Transverse colon (tissue), 4 donors: ENCODE measurements around the gene TPO. TPM values are rescaled to one million over a fixed set of nuclear protein-coding genes. Genes with fewer than 3 reads are reported as not detected.

Experiments used
- DNase-seq: peaks from one replicate; pipeline ENCODE4 v3.0.0-alpha.2; 2019
- H3K27ac ChIP-seq, 4 donors: fragments of 200-600 bp; sonication (generic); 2 replicates each; pipeline ENCODE4 v1.5.1; 2016 to 2018; ENCODE audit warnings: inconsistent platforms in 4 of 4
- H3K27me3 ChIP-seq: fragments of 200-600 bp; sonication (generic); 2 replicates; pipeline ENCODE4 v1.5.1; 2017; ENCODE audit warnings: inconsistent platforms
- H3K36me3 ChIP-seq, 4 donors: fragments of 200-600 bp; sonication (generic); 2 replicates each; pipeline ENCODE4 v1.5.1; 2017 to 2019; ENCODE audit warnings: inconsistent platforms in 4 of 4
- H3K4me1 ChIP-seq, 4 donors: fragments of 200-600 bp; sonication (generic); 2 replicates each; pipeline ENCODE4 v1.5.1; 2017 to 2020; ENCODE audit warnings: inconsistent platforms in 4 of 4
- H3K4me3 ChIP-seq, 4 donors: fragments of 200-600 bp; sonication (generic); 1 replicate in 1 of 4; 2 replicates in 3 of 4; pipeline versions ENCODE4 v1.5.1 to v1.6.1; 2017 to 2019; ENCODE audit warnings: inconsistent platforms in 4 of 4
- H3K9me3 ChIP-seq, 2 donors: fragments of 200-600 bp; sonication (generic); 2 replicates each; pipeline ENCODE4 v1.5.1; 2017 to 2019; ENCODE audit warnings: inconsistent platforms in 2 of 2
- EP300 ChIP-seq: sonication (generic); formaldehyde crosslinking; IDR thresholded peaks from one replicate; pipeline ENCODE4 v1.6.1; 2017; ENCODE audit warnings: antibody characterized with exemption, low read depth
- POLR2A ChIP-seq: fragments of 450-650 bp; IDR thresholded peaks from one replicate; pipeline ENCODE4 v1.6.1; 2016; ENCODE audit warnings: antibody characterized with exemption, mild to moderate bottlenecking, moderate library complexity
- POLR2AphosphoS5 ChIP-seq, 3 donors: sonication (generic); formaldehyde crosslinking; IDR thresholded peaks; one replicate each; pipeline ENCODE4 v1.6.1; 2016; ENCODE audit warnings: antibody characterized with exemption in 3 of 3
- WGBS, 2 donors: methylation state at CpG; one replicate each; pipeline ENCODE4 v1.1.5; 2018; ENCODE audit warnings: low coverage in 1 of 2; 5-methylcytosine and 5-hydroxymethylcytosine counted together
- in situ Hi-C, 4 donors: fragments of 200-750 bp; cut with MboI; loops; one replicate each; pipeline versions ENCODE4 v1.15.0 to v1.15.1; 2017; ENCODE audit warnings: low sequenced_read_pairs in 3 of 4, low pct_ligation_motif_present in 1 of 4, low pct_unique_long_range_greater_than_20kb in 1 of 4
- intact Hi-C: fragments of 100-400 bp; cut with DNase I; formaldehyde crosslinking; loops from one replicate; pipeline ENCODE4 v1.15.1; 2023; ENCODE audit warnings: low total_unique reads
- total RNA-seq, 4 donors: library from RNA; depleted of rRNA; stranded (reverse); fragments of >200 nt; gene quantifications; one replicate each; pipeline ENCODE4 v1.1.0, GENCODE V29; 2016
- TF ChIP-seq, protein P1 (sequence below), 5 experiments: fragments of 200-600 bp in 3 of 5; fragments of 450-650 bp in 2 of 5; sonication (generic) in 3 of 5; IDR thresholded peaks; 1 replicate in 2 of 5; 2 replicates in 3 of 5; pipeline ENCODE4 v1.5.1; 2016 to 2017; ENCODE audit warnings: antibody characterized with exemption in 5 of 5, inconsistent platforms in 3 of 5, mild to moderate bottlenecking in 2 of 5, moderate library complexity in 1 of 5

The TPO gene
- total RNA-seq, 4 donors from 2014 or later, result 1.4 to 5.8 (median 3.8) TPM

DNA sequence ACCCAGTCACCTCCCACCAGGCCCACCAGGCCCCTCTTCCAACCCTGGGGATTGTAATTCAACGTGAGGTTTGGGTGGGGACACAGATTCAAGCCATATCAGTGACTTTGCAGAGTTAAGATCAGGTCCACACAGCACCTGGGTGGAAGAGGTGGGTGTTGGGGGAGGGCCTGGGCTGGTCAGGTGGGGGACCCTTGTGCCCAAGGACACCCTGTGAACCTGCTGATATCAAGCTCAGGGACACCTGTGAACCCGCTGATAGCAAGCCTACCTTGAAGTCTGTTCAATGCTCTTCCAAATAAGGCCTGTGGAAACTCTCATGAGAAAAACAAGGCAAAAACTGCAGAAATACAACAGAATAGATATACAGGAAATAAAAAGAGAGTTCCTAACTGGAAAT lies 19.9 kb upstream of the TPO start:
- Histone ChIP-seq H3K4me1 (no peaks in the 10 kb centered on the region), H3K4me3 (no peak overlapping the region), H3K9me3 (no peaks in the 10 kb centered on the region), H3K27me3 (no peaks in the 10 kb centered on the region), H3K27ac (no peak overlapping the region), H3K36me3 (no peaks in the 10 kb centered on the region)
- in situ Hi-C loops, result no loop called here
- intact Hi-C loops, result no loop called here
- 70 to 82% methylated on average over 1 to 2 of the region's 2 CpGs for WGBS, 2 donors
- DNase-seq, result no peak
- no peak for TF ChIP-seq POLR2AphosphoS5 (IDR thresholded peaks at IDR 0.05)
- no peak for TF ChIP-seq POLR2A
- TF ChIP-seq, protein P1, sequence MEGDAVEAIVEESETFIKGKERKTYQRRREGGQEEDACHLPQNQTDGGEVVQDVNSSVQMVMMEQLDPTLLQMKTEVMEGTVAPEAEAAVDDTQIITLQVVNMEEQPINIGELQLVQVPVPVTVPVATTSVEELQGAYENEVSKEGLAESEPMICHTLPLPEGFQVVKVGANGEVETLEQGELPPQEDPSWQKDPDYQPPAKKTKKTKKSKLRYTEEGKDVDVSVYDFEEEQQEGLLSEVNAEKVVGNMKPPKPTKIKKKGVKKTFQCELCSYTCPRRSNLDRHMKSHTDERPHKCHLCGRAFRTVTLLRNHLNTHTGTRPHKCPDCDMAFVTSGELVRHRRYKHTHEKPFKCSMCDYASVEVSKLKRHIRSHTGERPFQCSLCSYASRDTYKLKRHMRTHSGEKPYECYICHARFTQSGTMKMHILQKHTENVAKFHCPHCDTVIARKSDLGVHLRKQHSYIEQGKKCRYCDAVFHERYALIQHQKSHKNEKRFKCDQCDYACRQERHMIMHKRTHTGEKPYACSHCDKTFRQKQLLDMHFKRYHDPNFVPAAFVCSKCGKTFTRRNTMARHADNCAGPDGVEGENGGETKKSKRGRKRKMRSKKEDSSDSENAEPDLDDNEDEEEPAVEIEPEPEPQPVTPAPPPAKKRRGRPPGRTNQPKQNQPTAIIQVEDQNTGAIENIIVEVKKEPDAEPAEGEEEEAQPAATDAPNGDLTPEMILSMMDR (IDR thresholded peaks at IDR 0.05), result no peak
- no peak for TF ChIP-seq EP300

DNA sequence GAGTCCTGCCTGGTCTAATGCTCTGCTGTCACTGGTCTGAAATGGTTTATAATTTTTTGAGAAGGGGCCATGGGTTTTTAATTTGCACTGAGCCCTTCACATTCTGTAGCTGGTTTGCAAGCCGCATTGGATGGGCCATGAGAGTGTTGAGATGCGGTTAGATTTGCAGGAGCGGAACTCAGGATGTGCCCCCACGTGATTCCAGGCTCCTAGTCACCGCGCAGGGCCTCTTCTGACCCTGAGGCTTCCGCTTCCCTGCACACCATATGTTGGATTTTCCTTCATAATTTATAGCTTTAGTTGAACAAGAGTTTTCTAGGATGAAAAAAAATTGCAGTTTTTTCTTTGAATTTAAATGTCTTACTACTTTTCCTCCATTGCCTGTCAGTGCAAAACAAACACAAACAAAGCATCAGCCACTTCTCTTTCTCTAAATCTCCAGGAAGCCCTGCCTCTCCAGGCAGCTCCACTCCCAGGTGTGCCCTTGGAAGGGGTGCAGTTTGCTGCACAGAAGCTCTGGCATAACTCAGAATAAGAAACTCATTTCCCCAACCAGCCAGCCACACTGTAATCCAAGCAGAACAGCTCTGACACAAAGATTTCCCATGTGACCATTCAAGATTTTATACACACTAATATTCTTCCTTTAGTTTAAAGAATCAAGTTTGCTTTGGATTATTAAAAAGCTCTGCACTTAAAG lies 18.4 kb upstream of the TPO start:
- no peaks in the 10 kb centered on the region for H3K27me3 ChIP-seq
- in situ Hi-C loops, result no loop called here
- H3K27ac ChIP-seq, result no peak overlapping the region
- TF ChIP-seq EP300 (no peak), POLR2A (no peak), POLR2AphosphoS5 (IDR thresholded peaks at IDR 0.05) (no peak)
- TF ChIP-seq, protein P1 (IDR thresholded peaks at IDR 0.05), result no peak
- intact Hi-C loops, result no loop called here
- no peaks in the 10 kb centered on the region for H3K9me3 ChIP-seq
- H3K36me3 ChIP-seq, result no peaks in the 10 kb centered on the region
- no peak for DNase-seq
- H3K4me3 ChIP-seq, result no peak overlapping the region
- 73 to 84% methylated on average over 6 to 7 of the region's 7 CpGs for WGBS, 2 donors
- no peaks in the 10 kb centered on the region for H3K4me1 ChIP-seq

GRCh38 chr2:1397350-1397749 lies 15.9 kb upstream of the TPO start:
- 50% methylated on average over 4 of the region's 4 CpGs; no CpG with 5 or more reads in 1 of the 2 donors for WGBS, 2 donors
- no peak overlapping the region for H3K4me3 ChIP-seq
- no peaks in the 10 kb centered on the region for H3K27me3 ChIP-seq
- in situ Hi-C loops (no loop called here), intact Hi-C loops (no loop called here)
- no peaks in the 10 kb centered on the region for H3K36me3 ChIP-seq
- DNase-seq, result no peak
- TF ChIP-seq POLR2AphosphoS5 (IDR thresholded peaks at IDR 0.05), result no peak
- H3K9me3 ChIP-seq, result no peaks in the 10 kb centered on the region
- H3K27ac ChIP-seq, result no peak overlapping the region
- no peaks in the 10 kb centered on the region for H3K4me1 ChIP-seq

GRCh38 chr2:1398191-1398590 lies 15.1 kb upstream of the TPO start:
- DNase-seq, result no peak
- Histone ChIP-seq H3K9me3 (no peaks in the 10 kb centered on the region), H3K4me3 (no peak overlapping the region), H3K27me3 (no peaks in the 10 kb centered on the region), H3K4me1 (no peaks in the 10 kb centered on the region), H3K36me3 (no peaks in the 10 kb centered on the region), H3K27ac (no peak overlapping the region)
- TF ChIP-seq EP300 (no peak), POLR2AphosphoS5 (IDR thresholded peaks at IDR 0.05) (no peak)
- in situ Hi-C loops (no loop called here), intact Hi-C loops (no loop called here)
- WGBS, 2 donors, result 92% methylated on average over 6 of the region's 7 CpGs; no CpG with 5 or more reads in 1 of the 2 donors

DNA sequence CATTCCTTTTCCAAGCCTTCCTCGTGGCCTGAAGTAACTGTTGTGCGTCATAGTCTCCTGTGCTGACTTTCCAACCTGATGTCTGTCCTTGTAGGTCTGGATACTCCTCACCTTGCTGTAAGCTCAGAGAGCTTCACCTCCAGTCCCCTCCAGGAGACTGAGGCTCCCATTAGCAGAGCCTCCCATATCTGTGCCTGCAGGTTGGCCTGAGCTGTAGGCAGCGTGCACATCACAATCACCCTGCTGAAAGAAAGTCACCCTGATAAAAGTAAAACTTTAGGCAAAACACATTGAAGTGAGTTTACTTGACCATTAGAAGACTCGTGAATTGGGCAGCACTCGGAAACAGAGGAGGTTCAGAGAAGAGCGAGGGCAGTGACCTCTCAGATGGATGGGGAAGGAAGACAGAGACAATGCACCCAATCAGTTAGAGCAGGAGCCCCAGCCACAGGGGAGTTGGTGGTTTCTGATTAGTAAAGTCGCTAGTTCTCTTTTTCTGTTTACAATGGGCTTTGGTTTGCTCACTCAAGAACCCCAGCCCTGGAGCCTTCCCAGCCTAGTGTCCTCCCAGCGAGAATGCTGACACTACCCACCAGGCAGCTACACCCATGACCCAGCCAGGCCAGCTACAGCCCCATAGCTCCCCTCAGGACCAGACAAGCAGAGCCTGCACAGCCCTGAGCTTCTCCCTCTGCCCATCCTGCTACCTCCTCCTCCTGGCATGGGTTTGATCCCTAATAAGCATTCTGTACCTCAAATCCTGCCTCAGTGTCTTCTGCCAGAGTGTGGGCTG lies 12.1 kb upstream of the TPO start:
- Histone ChIP-seq H3K4me3 (no peak overlapping the region), H3K4me1 (no peaks in the 10 kb centered on the region), H3K27ac (no peak overlapping the region), H3K9me3 (no peaks in the 10 kb centered on the region), H3K36me3 (no peaks in the 10 kb centered on the region), H3K27me3 (no peaks in the 10 kb centered on the region)
- WGBS, 2 donors, result 70 to 90% methylated on average over 4 to 8 of the region's 8 CpGs
- no peak for TF ChIP-seq EP300
- TF ChIP-seq POLR2A, result no peak
- TF ChIP-seq, protein P1 (IDR thresholded peaks at IDR 0.05), result no peak
- TF ChIP-seq POLR2AphosphoS5 (IDR thresholded peaks at IDR 0.05), result no peak
- in situ Hi-C loops, result no loop called here
- intact Hi-C loops, result no loop called here
- no peak for DNase-seq
